Heart left ventricle (tissue), 13 donors: Measurements from ENCODE around the gene CRMP1.

Experiments used
- POLR2A ChIP-seq, 2 donors: fragments of 450-650 bp; IDR thresholded peaks; one replicate each; pipeline ENCODE4 v1.6.1; 2017; ENCODE audit warnings: antibody characterized with exemption in 2 of 2, mild to moderate bottlenecking in 2 of 2, moderate library complexity in 2 of 2
- TF ChIP-seq, protein P1 (sequence below), 12 donors: fragments of 200-600 bp; sonication (generic) in 4 of 12; IDR thresholded peaks; one replicate each; pipeline versions ENCODE4 v1.5.0 to v1.8.0; 2018 to 2022; ENCODE audit warnings: antibody characterized with exemption in 12 of 12, mild to moderate bottlenecking in 5 of 12
- donor health status: ischemic (EF 13 %, LVEDD 7.1; RV severe dilation, severe dysfunction).
- donor health status: DM: no; HTN: yes; CAD: no.
- donor health status: DM: no; HTN: no; CAD: no.
- donor health status: ischemic (EF 25% LVEDD 6.9; RV normal size, moderate dysfunction).
- donor health status: ischemic (EF 25% LVEDD 5.7; RV mildly dilated, moderate dysfunction).
- donor health status: ischemic (EF 35%, LVEDD 5.7; RV mildly dilated, moderate dysfunction).
- donor health status: nonischemic (EF 11% LVEDD 7.7; RV severe dilation, severe dysfunction).
- donor health status: DM: yes; HTN: yes; CAD: no.
- donor health status: PGD.
- donor health status: ischemic (EF 29% LVEDD 5.4; RV normal size, mild dysfunction).
- donor health status: nonischemic (EF 23%, LVEDD 6.1; RV moderate dilation, normal function).

DNA sequence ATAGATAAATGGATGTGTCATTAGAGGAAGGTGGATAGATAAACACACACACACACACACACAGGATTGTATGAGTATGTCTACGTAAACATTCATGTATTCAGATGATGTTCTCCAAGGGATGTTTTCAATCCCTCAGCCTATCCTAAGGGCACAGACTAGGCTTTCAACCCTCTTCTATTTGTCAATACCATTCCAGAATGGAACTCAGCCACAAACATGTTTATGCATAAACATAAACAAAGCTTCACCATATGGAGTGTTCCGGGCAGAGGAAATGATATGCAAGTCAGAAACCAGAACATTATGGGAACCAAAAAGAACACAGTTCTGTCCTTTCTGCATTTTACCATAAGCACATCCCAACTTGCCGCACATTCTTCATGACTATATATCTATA, 25.0 kb downstream of the CRMP1 start:
- TF ChIP-seq POLR2A (IDR thresholded peaks at IDR 0.05), result no peak
- TF ChIP-seq, protein P1, sequence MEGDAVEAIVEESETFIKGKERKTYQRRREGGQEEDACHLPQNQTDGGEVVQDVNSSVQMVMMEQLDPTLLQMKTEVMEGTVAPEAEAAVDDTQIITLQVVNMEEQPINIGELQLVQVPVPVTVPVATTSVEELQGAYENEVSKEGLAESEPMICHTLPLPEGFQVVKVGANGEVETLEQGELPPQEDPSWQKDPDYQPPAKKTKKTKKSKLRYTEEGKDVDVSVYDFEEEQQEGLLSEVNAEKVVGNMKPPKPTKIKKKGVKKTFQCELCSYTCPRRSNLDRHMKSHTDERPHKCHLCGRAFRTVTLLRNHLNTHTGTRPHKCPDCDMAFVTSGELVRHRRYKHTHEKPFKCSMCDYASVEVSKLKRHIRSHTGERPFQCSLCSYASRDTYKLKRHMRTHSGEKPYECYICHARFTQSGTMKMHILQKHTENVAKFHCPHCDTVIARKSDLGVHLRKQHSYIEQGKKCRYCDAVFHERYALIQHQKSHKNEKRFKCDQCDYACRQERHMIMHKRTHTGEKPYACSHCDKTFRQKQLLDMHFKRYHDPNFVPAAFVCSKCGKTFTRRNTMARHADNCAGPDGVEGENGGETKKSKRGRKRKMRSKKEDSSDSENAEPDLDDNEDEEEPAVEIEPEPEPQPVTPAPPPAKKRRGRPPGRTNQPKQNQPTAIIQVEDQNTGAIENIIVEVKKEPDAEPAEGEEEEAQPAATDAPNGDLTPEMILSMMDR (IDR thresholded peaks at IDR 0.05), result no peak
